Measurements from ENCODE around the gene TMEM245.
"Not testable (repeated sequence)": the region's sequence is repeated elsewhere in the genome, so short reads cannot be mapped to it uniquely, and the experiment has no call there.

Gene TMEM245

GRCh38 chr9:108991479-108991878 is 128.3 kb downstream of the TMEM245 start:
- H3K27ac ChIP-seq: peak overlapping the region; percentile 69
- TF ChIP-seq CTCF (conservative IDR thresholded peaks at IDR 0.05): no peak

GRCh38 chr9:108983885-108984284 is 135.9 kb downstream of the TMEM245 start:
- no peak overlapping the region for H3K27ac ChIP-seq
- TF ChIP-seq CTCF (conservative IDR thresholded peaks at IDR 0.05): no peak

DNA sequence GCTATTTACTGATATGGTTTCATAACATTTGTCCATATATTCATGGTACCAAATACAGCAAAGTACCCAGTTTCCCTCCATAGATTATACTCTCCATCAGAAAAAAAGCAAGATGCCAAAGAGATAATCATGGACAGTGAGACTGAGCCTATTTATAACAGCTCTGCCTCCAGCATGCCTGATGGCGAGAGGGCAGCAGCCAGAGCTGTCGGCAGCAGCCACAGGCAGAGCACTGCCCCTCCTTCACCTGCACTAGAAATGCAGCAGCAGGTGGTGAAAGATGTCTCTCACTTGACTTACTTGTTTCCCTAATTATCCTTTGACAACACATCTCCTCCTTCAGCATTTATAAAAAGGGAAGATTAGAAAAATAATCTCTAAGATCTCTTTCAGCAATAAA is 138.9 kb downstream of the TMEM245 start:
- no peak for TF ChIP-seq CTCF (conservative IDR thresholded peaks at IDR 0.05)
- no peak overlapping the region; the same call in 1 of the 2 replicates for H3K27ac ChIP-seq

- TF ChIP-seq CTCF (conservative IDR thresholded peaks at IDR 0.05): no peak
- no peak overlapping the region for H3K27ac ChIP-seq
Observed at GRCh38 chr9:108978205-108978604, 141.5 kb downstream of the TMEM245 start.

DNA sequence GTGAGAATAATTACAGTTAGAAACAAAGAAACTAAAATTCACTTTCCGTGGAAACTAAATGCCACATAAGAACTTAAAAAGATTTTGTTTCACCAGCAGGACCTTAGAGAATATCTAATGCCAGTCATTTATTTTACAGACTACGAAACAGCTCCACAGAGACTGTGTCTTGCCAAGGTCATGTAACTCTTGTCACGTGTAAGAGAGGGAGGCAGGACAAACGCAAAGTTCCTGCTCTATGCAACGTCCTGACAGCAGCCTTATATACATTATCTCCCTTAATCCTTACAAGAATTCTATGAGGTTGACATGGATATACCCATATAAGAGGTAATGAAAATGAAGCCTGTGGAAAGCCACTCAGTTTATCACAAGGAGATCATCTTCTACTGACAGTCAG is 145.9 kb downstream of the TMEM245 start:
- no peak overlapping the region for H3K27ac ChIP-seq
- TF ChIP-seq CTCF (conservative IDR thresholded peaks at IDR 0.05): no peak

- no peak for TF ChIP-seq CTCF (conservative IDR thresholded peaks at IDR 0.05)
- no peak overlapping the region for H3K27ac ChIP-seq
Observed at GRCh38 chr9:108972626-108973209, 147.0 kb downstream of the TMEM245 start.

- H3K27ac ChIP-seq: no peak overlapping the region
- no peak for TF ChIP-seq CTCF (conservative IDR thresholded peaks at IDR 0.05)
Observed at GRCh38 chr9:108972186-108972585, 147.6 kb downstream of the TMEM245 start.

GRCh38 chr9:108971392-108971791 is 148.4 kb downstream of the TMEM245 start:
- not testable (repeated sequence) for H3K27ac ChIP-seq

Measured in VCaP (cell line).